Mammary microvascular endothelial cell (primary cell): ENCODE data around the gene GBP2. TPM values are rescaled to one million over a fixed set of nuclear protein-coding genes. Genes with fewer than 3 reads are reported as not detected.

Experiments
- total RNA-seq: library from RNA; depleted of rRNA; stranded (reverse); fragments of >200 nt; gene quantifications from 2 replicates; pipeline ENCODE4 v1.2.3, GENCODE V29; 2015

The GBP2 gene, protein sequence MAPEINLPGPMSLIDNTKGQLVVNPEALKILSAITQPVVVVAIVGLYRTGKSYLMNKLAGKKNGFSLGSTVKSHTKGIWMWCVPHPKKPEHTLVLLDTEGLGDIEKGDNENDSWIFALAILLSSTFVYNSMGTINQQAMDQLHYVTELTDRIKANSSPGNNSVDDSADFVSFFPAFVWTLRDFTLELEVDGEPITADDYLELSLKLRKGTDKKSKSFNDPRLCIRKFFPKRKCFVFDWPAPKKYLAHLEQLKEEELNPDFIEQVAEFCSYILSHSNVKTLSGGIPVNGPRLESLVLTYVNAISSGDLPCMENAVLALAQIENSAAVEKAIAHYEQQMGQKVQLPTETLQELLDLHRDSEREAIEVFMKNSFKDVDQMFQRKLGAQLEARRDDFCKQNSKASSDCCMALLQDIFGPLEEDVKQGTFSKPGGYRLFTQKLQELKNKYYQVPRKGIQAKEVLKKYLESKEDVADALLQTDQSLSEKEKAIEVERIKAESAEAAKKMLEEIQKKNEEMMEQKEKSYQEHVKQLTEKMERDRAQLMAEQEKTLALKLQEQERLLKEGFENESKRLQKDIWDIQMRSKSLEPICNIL
- total RNA-seq = 27.1 and 30.9 TPM in 2 replicates

DNA sequence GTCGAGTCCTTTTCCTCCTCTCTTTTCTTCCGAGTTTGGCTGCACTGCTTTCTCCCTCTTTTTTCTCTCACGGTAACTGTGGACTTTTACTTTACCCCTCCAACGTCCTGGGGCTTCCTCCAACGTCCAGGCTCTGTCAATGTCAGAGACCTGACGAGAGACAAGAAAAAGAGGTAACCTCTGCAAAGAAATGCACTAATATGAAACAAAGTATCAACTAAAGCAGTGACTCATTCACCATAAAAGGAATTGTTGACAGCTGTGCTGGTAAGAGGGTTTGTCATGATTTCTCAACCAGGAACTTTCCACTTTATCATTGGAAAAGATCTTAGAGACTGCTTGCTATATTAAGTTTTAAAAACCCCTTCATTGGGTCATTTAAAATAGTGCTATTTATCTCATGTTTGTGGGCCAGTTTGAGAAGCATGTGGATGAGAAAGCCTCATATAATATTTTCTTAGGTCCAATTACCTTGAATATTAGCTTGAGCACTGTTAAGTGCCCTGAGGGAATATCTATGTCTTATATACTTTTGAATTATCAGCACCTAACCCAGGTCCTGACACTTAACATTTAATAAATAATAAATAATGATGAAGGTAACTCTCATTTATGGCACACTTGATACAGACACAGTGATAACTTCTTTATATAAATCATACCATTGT is at the start of gene GBP2:
Gene GBP2 (minus strand): TSS at position 202 of the 668 bp plus-strand sequence. CDS start 4,148 bp downstream, outside the sequence.

DNA sequence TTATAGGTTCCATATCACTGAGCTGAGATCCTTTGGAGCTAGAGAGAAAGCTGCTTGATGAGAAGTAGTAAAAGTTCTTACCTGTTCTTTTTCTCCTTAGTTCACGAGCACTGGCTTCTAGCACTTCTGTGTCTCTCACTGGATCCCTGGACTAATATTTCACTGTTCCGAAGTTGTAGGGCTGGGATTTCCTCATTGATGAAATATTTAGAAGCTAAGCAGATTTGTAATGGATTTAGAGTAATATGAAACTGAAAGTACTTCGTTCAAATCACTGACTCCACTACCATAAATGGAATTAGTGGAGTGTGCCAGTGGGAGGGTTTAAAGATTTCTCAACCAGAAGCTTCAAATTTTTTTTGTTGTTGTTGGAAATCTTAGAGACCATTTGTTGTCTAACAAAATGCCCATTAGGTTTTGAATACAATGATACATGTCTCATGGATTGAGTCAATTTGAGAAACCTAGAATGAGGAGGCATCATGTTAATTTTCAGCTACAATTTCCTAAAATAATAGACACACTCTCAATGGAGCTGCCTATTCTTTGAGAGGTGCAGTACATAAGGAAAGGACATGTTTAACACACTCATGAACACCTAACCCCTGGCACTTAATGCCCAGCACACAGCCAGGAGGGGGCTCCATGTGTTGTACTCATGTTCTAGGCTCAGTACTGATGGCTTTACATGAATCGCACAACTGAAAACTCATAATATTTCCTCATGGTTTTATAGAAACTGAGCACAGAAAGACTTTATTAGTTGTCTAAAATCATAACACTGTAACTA is 60.6 kb downstream of the GBP2 start, which contains the start of gene GBP1:
Gene GBP1 (minus strand): TSS at position 130 of the 790 bp plus-strand sequence. CDS start 1,974 bp downstream, outside the sequence.

Other genes with a start within 250 kb of the GBP2 start
- gene GTF2B, start 234.5 kb downstream of the GBP2 start, total RNA-seq = 19.7 and 28.2 TPM in 2 replicates
- 21.0 and 23.2 TPM in 2 replicates for gene KYAT3, start 133.5 kb downstream of the GBP2 start, total RNA-seq
- gene RBMXL1, start 133.5 kb downstream of the GBP2 start, total RNA-seq = 8.1 and 10.1 TPM in 2 replicates
- 39.9 and 47.0 TPM in 2 replicates for gene GBP3, start 103.2 kb downstream of the GBP2 start, total RNA-seq
- 50.2 and 54.7 TPM in 2 replicates for gene GBP1, start 60.9 kb downstream of the GBP2 start, total RNA-seq
- not detected in 2 replicates for gene GBP7, start 49.9 kb upstream of the GBP2 start, total RNA-seq
- 22.5 and 22.8 TPM in 2 replicates for gene GBP4, start 72.8 kb upstream of the GBP2 start, total RNA-seq
- 0.27 and 0.84 TPM in 2 replicates for gene GBP5, start 146.7 kb upstream of the GBP2 start, total RNA-seq
- gene GBP6, start 237.9 kb upstream of the GBP2 start, total RNA-seq = not detected in 2 replicates